ENCODE results near the gene SERINC5. TPM values are rescaled to one million over a fixed set of nuclear protein-coding genes. Genes with fewer than 3 reads are reported as not detected.

SERINC5 gene
- total and polyA plus RNA-seq, 12 donors, result 2.3 to 21.9 (median 14.8) TPM

DNA sequence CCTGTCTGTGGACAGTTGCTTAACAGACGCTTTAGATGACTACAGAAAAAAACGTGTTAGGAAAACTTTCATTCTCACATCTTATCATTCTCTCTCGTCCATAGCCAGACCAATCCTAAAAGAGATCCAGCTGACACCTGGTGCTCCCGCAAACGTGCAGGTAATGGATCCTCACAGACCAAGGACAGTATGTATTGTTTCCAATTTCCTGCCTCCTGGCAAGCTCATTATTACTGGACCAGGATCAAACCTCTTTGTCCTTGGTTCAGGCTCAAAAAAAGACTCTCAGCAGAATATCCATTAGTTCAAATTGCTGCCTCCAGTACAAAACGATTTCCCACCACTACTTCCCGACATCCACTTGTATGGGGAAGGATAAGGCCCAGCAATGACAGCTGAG is 62.4 kb downstream of the SERINC5 start:
- TF ChIP-seq, protein P1, sequence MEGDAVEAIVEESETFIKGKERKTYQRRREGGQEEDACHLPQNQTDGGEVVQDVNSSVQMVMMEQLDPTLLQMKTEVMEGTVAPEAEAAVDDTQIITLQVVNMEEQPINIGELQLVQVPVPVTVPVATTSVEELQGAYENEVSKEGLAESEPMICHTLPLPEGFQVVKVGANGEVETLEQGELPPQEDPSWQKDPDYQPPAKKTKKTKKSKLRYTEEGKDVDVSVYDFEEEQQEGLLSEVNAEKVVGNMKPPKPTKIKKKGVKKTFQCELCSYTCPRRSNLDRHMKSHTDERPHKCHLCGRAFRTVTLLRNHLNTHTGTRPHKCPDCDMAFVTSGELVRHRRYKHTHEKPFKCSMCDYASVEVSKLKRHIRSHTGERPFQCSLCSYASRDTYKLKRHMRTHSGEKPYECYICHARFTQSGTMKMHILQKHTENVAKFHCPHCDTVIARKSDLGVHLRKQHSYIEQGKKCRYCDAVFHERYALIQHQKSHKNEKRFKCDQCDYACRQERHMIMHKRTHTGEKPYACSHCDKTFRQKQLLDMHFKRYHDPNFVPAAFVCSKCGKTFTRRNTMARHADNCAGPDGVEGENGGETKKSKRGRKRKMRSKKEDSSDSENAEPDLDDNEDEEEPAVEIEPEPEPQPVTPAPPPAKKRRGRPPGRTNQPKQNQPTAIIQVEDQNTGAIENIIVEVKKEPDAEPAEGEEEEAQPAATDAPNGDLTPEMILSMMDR (IDR thresholded peaks at IDR 0.05), result no peak
- Histone ChIP-seq H3K4me1 (peaks cover 29 to 71% (median 65%) of the 10 kb centered on the region in 9 donors), H3K27ac (peak overlapping the region; percentile 57 to 87 (median 78)), H3K4me3 (no peak overlapping the region), H3K27me3 (no peaks in the 10 kb centered on the region), H3K36me3 (peaks cover 0 to 3% (median 0%) of the 10 kb centered on the region in 9 donors), H3K9me3 (no peaks in the 10 kb centered on the region)
- peak in 6 of 8 donors; percentile 6 to 56 (median 16) for ATAC-seq
- WGBS, 2 donors, result 12 to 15% methylated on average over 7 of the region's 7 CpGs
- intact Hi-C loops (cut with DNase I), result loop anchor here in 6 of 10 donors (2.0 to 10.0 kb wide), 7 partner anchors 44 to 64 kb away; partner anchors contain the start of gene SERINC5 (in 4 of the 6)
- DNase-seq, result no peak

DNA sequence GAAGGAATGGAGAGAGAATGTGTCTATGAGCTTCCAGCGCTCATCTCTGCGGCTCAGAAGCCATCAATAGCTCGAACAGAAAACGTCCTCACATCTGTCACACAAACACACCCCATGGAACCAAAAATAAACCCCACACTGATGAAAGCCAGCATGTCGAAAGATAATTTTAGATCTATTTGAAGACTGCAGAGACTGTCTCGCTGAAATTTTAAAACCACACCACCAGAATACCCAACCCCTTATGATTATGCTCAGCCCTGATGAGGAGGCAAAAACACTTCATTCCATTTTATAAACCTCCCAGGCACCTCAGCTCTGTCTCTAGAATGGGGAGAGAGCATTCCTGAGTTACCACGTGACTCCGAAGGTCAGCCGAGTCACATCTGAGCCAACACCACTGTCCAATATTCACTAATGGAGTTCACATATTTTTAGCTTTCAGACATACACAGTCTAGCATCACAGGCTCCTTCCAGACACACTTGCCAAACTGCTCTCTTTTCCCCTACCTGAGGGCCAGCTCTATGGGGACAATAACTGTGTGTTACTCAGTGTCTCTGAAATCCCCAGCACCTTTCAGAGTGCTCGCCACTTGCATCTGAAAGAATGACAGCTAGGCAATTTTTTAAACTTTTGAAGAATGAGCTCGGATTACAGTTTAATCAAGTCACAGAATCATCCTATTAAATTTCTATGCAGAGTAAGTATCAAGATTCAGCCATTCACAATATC is 63.2 kb downstream of the SERINC5 start:
- Histone ChIP-seq H3K27me3 (no peaks in the 10 kb centered on the region), H3K36me3 (peaks cover 0 to 3% (median 0%) of the 10 kb centered on the region in 9 donors), H3K9me3 (no peaks in the 10 kb centered on the region), H3K4me3 (peak overlapping the region in 4 of 10 donors; percentile 2 to 16 (median 11)), H3K4me1 (peaks cover 29 to 71% (median 58%) of the 10 kb centered on the region in 9 donors), H3K27ac (peak overlapping the region; percentile 57 to 87 (median 78))
- DNase-seq (peak in 1 of 2 donors; percentile 52), ATAC-seq (peak; percentile 70 to 87 (median 82))
- WGBS, 2 donors, result 15 to 27% methylated on average over 11 of the region's 11 CpGs
- TF ChIP-seq, protein P1 (IDR thresholded peaks at IDR 0.05), result no peak
- intact Hi-C loops (cut with DNase I), result loop anchor here in 6 of 10 donors (1.0 to 10.0 kb wide), 8 partner anchors 45 to 65 kb away; partner anchors contain the start of gene SERINC5 (in 4 of the 6)

DNA sequence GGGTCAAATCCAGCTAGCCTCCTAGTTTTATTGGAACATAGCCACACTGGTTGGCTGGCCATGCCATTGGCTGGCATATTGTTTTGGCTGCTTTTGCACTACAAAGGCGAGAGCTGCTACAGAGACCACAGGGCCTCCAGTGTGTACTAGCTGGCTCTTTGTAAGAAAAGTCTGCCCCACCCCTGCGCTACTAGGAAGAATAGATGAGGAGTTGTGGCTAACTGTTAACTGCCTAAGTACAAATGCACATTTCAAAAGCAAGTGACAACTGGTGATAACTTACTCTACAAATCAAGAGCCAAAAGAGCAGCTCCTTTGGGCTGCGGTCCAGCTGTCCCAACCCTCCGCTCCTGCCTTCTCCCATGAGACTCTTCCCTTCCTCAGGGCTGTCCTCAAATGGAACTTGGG is 63.9 kb downstream of the SERINC5 start:
- ATAC-seq, result peak; percentile 46 to 71 (median 66)
- peaks cover 29 to 75% (median 62%) of the 10 kb centered on the region in 9 donors for H3K4me1 ChIP-seq

DNA sequence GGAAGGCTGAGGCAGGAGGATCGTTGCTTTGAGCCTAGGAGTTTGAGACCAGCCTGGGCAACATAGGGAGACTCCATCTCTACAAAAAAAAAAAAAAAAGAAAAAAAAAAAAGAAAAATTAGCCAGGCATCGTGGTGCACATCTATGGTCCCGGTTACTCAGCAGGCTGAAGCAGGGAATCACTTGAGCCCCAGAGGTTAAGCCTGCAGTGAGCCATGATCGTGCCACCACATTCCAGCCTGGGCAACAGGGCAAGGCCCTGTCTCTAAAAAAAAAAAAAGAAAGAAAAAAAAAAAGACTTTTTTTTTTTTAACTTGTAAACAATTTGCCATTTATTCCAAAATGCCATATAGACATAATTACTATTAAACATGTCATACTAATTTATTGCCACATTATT is 64.5 kb downstream of the SERINC5 start:
- ATAC-seq (no peak), DNase-seq (no peak)
- Histone ChIP-seq H3K4me3 (no peak overlapping the region), H3K4me1 (peaks cover 29 to 81% (median 68%) of the 10 kb centered on the region in 9 donors), H3K36me3 (peaks cover 0 to under 1% (median 0%) of the 10 kb centered on the region in 9 donors), H3K27me3 (no peaks in the 10 kb centered on the region), H3K27ac (peak overlapping the region in 9 of 10 donors; percentile 57 to 87 (median 79)), H3K9me3 (no peaks in the 10 kb centered on the region)
- TF ChIP-seq, protein P1 (IDR thresholded peaks at IDR 0.05), result no peak
- 71 to 72% methylated on average over 4 of the region's 4 CpGs for WGBS, 2 donors
- intact Hi-C loops (cut with DNase I), result loop anchor here in 4 of 10 donors (5.0 to 10.0 kb wide), 4 partner anchors 44 to 66 kb away; partner anchors contain the start of gene SERINC5 (in 3 of the 4)

More for the DNA sequence above, 63.9 kb downstream of the SERINC5 start:
- H3K36me3 ChIP-seq, result peaks cover 0 to 3% (median 0%) of the 10 kb centered on the region in 9 donors
- H3K9me3 ChIP-seq, result no peaks in the 10 kb centered on the region
- intact Hi-C loops (cut with DNase I), result loop anchor here in 6 of 10 donors (1.0 to 10.0 kb wide), 8 partner anchors 45 to 65 kb away; partner anchors contain the start of gene SERINC5 (in 4 of the 6)
- peak overlapping the region in 3 of 10 donors; percentile 6 to 16 (median 16) for H3K4me3 ChIP-seq
- 19 to 23% methylated on average over 4 of the region's 4 CpGs for WGBS, 2 donors
- DNase-seq, result peak; percentile 58 to 65
- TF ChIP-seq, protein P1 (IDR thresholded peaks at IDR 0.05), result no peak
- H3K27me3 ChIP-seq, result no peaks in the 10 kb centered on the region
- peak overlapping the region; percentile 57 to 87 (median 78) for H3K27ac ChIP-seq
